HEK293 (cell line): ENCODE measurements around the gene AMOTL1.
A peak's percentile ranks its signal among the peaks of the same experiment; 100 is the strongest.
"Not testable (repeated sequence)": the region's sequence is repeated elsewhere in the genome, so short reads cannot be mapped to it uniquely, and the experiment has no call there.

Source experiments
- CTCF ChIA-PET: fragments of 350-600 bp; formaldehyde crosslinking; extraction: SDS; loops from one replicate; lab custom pipeline; 2021; ENCODE audit warnings: antibody characterized with exemption; lab: Yijun Ruan, JAX
- POLR2A ChIA-PET: fragments of 300-600 bp; formaldehyde crosslinking; extraction: SDS; loops from one replicate; lab custom pipeline; 2020; ENCODE audit warnings: antibody characterized with exemption, inconsistent platforms; lab: Yijun Ruan, JAX
- H3K27ac ChIP-seq: fragments of 200-500 bp; sonication (Bioruptor generic); 2 replicates; pipeline ENCODE4 v1.5.1; 2014; ENCODE audit warnings: low read depth, low read length, control low read depth, inconsistent platforms; ENCODE audit errors: extremely low read depth
- H3K36me3 ChIP-seq, 2 experiments: fragments of 200-500 bp in 1 of 2; sonication (Bioruptor generic) in 1 of 2; 1 replicate in 1 of 2; 2 replicates in 1 of 2; pipeline ENCODE4 v1.5.1; 2014 to 2017; ENCODE audit warnings: inconsistent platforms in 2 of 2, low read length in 2 of 2; ENCODE audit not compliant: control insufficient read depth in 2 of 2, insufficient read depth in 1 of 2
- H3K4me1 ChIP-seq: fragments of 200-500 bp; sonication (Bioruptor generic); 2 replicates; pipeline ENCODE4 v1.5.1; 2014; ENCODE audit warnings: mild to moderate bottlenecking, low read length, inconsistent platforms; ENCODE audit not compliant: control insufficient read depth, insufficient read depth
- H3K4me3 ChIP-seq: 2 replicates; pipeline ENCODE4 v1.5.1; 2011; ENCODE audit warnings: low read depth, mild to moderate bottlenecking, control low read depth, low read length, moderate library complexity
- H3K9me3 ChIP-seq: fragments of 200-500 bp; sonication (Bioruptor generic); 2 replicates; pipeline ENCODE4 v1.5.1; 2014; ENCODE audit warnings: low read depth, low read length, inconsistent platforms; ENCODE audit not compliant: control insufficient read depth, insufficient read depth
- YY2 ChIP-seq: fragments of 450-650 bp; formaldehyde crosslinking; IDR thresholded peaks from 2 replicates; pipeline ENCODE4 v1.5.1; 2016; ENCODE audit warnings: missing biosample characterization, missing genetic modification characterization
- ZBTB48 ChIP-seq: fragments of 450-650 bp; formaldehyde crosslinking; IDR thresholded peaks from 2 replicates; pipeline ENCODE4 v1.5.1; 2016; ENCODE audit warnings: missing biosample characterization, missing genetic modification characterization
- ZFP69B ChIP-seq: fragments of 450-650 bp; formaldehyde crosslinking; IDR thresholded peaks from 2 replicates; pipeline ENCODE4 v1.5.1; 2016; ENCODE audit warnings: missing biosample characterization, missing genetic modification characterization
- ZIC2 ChIP-seq: fragments of 450-650 bp; formaldehyde crosslinking; IDR thresholded peaks from 2 replicates; pipeline ENCODE4 v1.5.1; 2016; ENCODE audit warnings: missing biosample characterization, missing genetic modification characterization
- ZNF10 ChIP-seq: fragments of 450-650 bp; formaldehyde crosslinking; IDR thresholded peaks from 2 replicates; pipeline ENCODE4 v1.5.1; 2017; ENCODE audit warnings: missing biosample characterization, missing genetic modification characterization
- ZNF146 ChIP-seq: fragments of 450-650 bp; formaldehyde crosslinking; IDR thresholded peaks from 2 replicates; pipeline ENCODE4 v1.5.1; 2016; ENCODE audit warnings: missing biosample characterization, missing genetic modification characterization
- ZNF18 ChIP-seq: fragments of 450-650 bp; formaldehyde crosslinking; IDR thresholded peaks from 2 replicates; pipeline ENCODE4 v1.5.1; 2016; ENCODE audit warnings: missing biosample characterization, missing genetic modification characterization
- ZNF221 ChIP-seq: fragments of 450-650 bp; formaldehyde crosslinking; IDR thresholded peaks from 2 replicates; pipeline ENCODE4 v1.5.1; 2017; ENCODE audit warnings: missing biosample characterization, missing genetic modification characterization, borderline replicate concordance
- ZNF280D ChIP-seq: fragments of 450-650 bp; formaldehyde crosslinking; IDR thresholded peaks from 2 replicates; pipeline ENCODE4 v1.5.1; 2016; ENCODE audit warnings: missing biosample characterization, missing genetic modification characterization
- ZNF324 ChIP-seq: fragments of 450-650 bp; formaldehyde crosslinking; IDR thresholded peaks from 2 replicates; pipeline ENCODE4 v1.5.1; 2016; ENCODE audit warnings: missing biosample characterization, missing genetic modification characterization
- ZNF350 ChIP-seq: fragments of 450-650 bp; formaldehyde crosslinking; IDR thresholded peaks from 2 replicates; pipeline ENCODE4 v1.5.0; 2017; ENCODE audit warnings: missing biosample characterization, mild to moderate bottlenecking, missing genetic modification characterization
- ZNF362 ChIP-seq: fragments of 450-650 bp; formaldehyde crosslinking; IDR thresholded peaks from 2 replicates; pipeline ENCODE4 v1.5.1; 2016; ENCODE audit warnings: missing biosample characterization, missing genetic modification characterization
- ZNF449 ChIP-seq: fragments of 450-650 bp; formaldehyde crosslinking; IDR thresholded peaks from 2 replicates; pipeline ENCODE4 v1.5.1; 2017; ENCODE audit warnings: missing biosample characterization, mild to moderate bottlenecking, missing genetic modification characterization, moderate library complexity
- ZNF529 ChIP-seq: fragments of 450-650 bp; formaldehyde crosslinking; IDR thresholded peaks from 2 replicates; pipeline ENCODE4 v1.5.1; 2017; ENCODE audit warnings: missing genetic modification characterization, missing biosample characterization; ENCODE audit not compliant: insufficient replicate concordance
- ZNF530 ChIP-seq: fragments of 450-650 bp; formaldehyde crosslinking; IDR thresholded peaks from 2 replicates; pipeline ENCODE4 v1.5.1; 2016; ENCODE audit warnings: low read depth, missing biosample characterization, missing genetic modification characterization
- ZNF623 ChIP-seq: fragments of 450-650 bp; formaldehyde crosslinking; IDR thresholded peaks from 2 replicates; pipeline ENCODE4 v1.5.1; 2016; ENCODE audit warnings: missing biosample characterization, missing genetic modification characterization
- ZNF629 ChIP-seq: fragments of 450-650 bp; formaldehyde crosslinking; IDR thresholded peaks from 2 replicates; pipeline ENCODE4 v1.5.1; 2017; ENCODE audit warnings: missing biosample characterization, missing genetic modification characterization
- ZNF785 ChIP-seq: fragments of 450-650 bp; formaldehyde crosslinking; IDR thresholded peaks from 2 replicates; pipeline ENCODE4 v1.5.1; 2016; ENCODE audit warnings: missing biosample characterization, missing genetic modification characterization

The AMOTL1 gene

GRCh38 chr11:94853288-94853687, 85.1 kb downstream of the AMOTL1 start:
- H3K27ac ChIP-seq, POLR2A ChIA-PET, H3K4me1 ChIP-seq, CTCF ChIA-PET, H3K4me3 ChIP-seq, H3K9me3 ChIP-seq: not testable (repeated sequence)
- peak; percentile 90 for TF ChIP-seq ZNF146 (tag by site-specific recombination)
- 0 out of 2 replicates have a peak, but pooled peaks have one; percentile 16 for TF ChIP-seq ZNF280D (tag by site-specific recombination)
- H3K36me3 ChIP-seq: peaks cover 0 to 91% of the 10 kb centered on the region in 2 experiments; a peak in 1 of 3 replicates

GRCh38 chr11:94853836-94854235, 85.7 kb downstream of the AMOTL1 start:
- H3K27ac ChIP-seq: no peak overlapping the region
- peaks cover 0 to 92% of the 10 kb centered on the region in 2 experiments; a peak in 1 of 3 replicates for H3K36me3 ChIP-seq
- no peak for TF ChIP-seq ZNF350 (tag by site-specific recombination)
- ChIA-PET POLR2A (no interaction called here), CTCF (no interaction called here)
- H3K4me3 ChIP-seq: no peak overlapping the region
- H3K4me1 ChIP-seq: no peaks in the 10 kb centered on the region
- H3K9me3 ChIP-seq: no peaks in the 10 kb centered on the region

- ChIA-PET POLR2A (no interaction called here), CTCF (interaction anchor here (1.0 kb wide), 1 partner anchor 232 kb away, joined by 5 read pairs; no protein-coding TSS in a partner anchor)
- no peak for TF ChIP-seq ZNF449 (tag by site-specific recombination)
- no peak for TF ChIP-seq ZNF529 (tag by site-specific recombination)
- TF ChIP-seq YY2 (tag by site-specific recombination): no peak
- no peak for TF ChIP-seq ZIC2 (tag by site-specific recombination)
- TF ChIP-seq ZNF362: no peak
- no peak for TF ChIP-seq ZNF623
- TF ChIP-seq ZNF785 (tag by site-specific recombination): no peak
- Histone ChIP-seq H3K27ac (no peak overlapping the region), H3K4me1 (no peaks in the 10 kb centered on the region), H3K9me3 (no peaks in the 10 kb centered on the region), H3K4me3 (no peak overlapping the region), H3K36me3 (peaks cover 0 to 92% of the 10 kb centered on the region in 2 experiments; a peak in 1 of 3 replicates)
Observed at GRCh38 chr11:94854770-94855633, 86.8 kb downstream of the AMOTL1 start.

GRCh38 chr11:94855666-94856065, 87.5 kb downstream of the AMOTL1 start:
- H3K4me1 ChIP-seq: no peaks in the 10 kb centered on the region
- H3K4me3 ChIP-seq: no peak overlapping the region
- no peaks in the 10 kb centered on the region for H3K9me3 ChIP-seq
- CTCF ChIA-PET: interaction anchor here (1.0 kb wide), 1 partner anchor 233 kb away, joined by 5 read pairs; no protein-coding TSS in a partner anchor
- H3K36me3 ChIP-seq: peaks cover 0 to 92% of the 10 kb centered on the region in 2 experiments; a peak in 1 of 3 replicates
- H3K27ac ChIP-seq: no peak overlapping the region
- POLR2A ChIA-PET: no interaction called here
- TF ChIP-seq ZNF221 (tag by site-specific recombination) (no peak), ZFP69B (tag by site-specific recombination) (no peak), ZNF10 (no peak), ZNF629 (no peak), ZNF18 (tag by site-specific recombination) (no peak), ZNF324 (tag by site-specific recombination) (no peak), ZBTB48 (tag by site-specific recombination) (no peak), ZNF530 (tag by site-specific recombination) (no peak)
